ENCODE results near the gene FGR. TPM values are rescaled to one million over a fixed set of nuclear protein-coding genes. Genes with fewer than 3 reads are reported as not detected.

FGR gene
- total RNA-seq, 1 donor from 2014 or later, result 0.19 TPM

DNA sequence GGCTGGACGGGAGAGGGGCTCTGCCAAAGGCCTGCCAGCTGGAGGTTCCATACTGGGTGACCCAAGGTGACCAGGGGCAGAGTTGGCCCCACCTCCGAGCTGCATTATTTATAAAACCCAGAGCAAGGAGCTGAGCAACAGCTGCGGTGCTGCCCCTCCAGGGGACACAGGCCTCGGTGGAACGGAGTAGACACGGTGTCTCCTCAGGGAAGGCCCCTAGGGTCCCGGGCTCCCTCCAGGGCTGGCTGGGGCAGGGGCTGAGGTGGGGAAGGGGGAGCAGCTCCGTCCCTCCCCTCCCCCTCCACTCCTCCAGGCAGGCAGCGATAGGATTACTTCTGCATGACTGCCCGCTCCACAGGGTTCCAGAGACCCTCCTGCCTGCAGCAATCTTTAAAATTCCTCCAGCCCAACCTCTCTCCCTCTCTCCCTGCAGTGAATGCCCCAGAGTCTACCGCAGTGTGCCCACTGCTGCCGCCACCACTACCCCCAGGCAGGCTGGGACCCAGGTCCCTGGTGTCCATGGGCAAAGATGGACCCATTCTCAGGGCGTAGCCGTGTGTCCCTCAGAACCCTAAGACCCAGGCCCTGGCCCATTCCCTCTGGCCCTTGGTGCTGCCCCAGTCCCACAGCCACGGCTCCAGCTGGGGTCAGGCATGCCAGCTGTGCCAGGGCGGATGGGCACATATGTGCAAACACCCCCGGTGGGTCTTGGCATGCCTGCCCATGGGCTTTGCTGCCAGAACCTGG lies 41.9 kb downstream of the FGR start:
- DNase-seq, result no peak
- H3K27me3 Mint-ChIP-seq, result no peaks in the 10 kb centered on the region
- H3K36me3 Mint-ChIP-seq (ENCODE audit: low read depth), result peaks cover 2% of the 10 kb centered on the region
- no peak overlapping the region for H3K4me3 Mint-ChIP-seq
- H3K4me1 Mint-ChIP-seq, result peaks cover 5% of the 10 kb centered on the region
- intact Hi-C loops (cut with micrococcal nuclease), result no loop called here
- H3K9me3 Mint-ChIP-seq, result no peaks in the 10 kb centered on the region
- no peak overlapping the region for H3K27ac Mint-ChIP-seq

DNA sequence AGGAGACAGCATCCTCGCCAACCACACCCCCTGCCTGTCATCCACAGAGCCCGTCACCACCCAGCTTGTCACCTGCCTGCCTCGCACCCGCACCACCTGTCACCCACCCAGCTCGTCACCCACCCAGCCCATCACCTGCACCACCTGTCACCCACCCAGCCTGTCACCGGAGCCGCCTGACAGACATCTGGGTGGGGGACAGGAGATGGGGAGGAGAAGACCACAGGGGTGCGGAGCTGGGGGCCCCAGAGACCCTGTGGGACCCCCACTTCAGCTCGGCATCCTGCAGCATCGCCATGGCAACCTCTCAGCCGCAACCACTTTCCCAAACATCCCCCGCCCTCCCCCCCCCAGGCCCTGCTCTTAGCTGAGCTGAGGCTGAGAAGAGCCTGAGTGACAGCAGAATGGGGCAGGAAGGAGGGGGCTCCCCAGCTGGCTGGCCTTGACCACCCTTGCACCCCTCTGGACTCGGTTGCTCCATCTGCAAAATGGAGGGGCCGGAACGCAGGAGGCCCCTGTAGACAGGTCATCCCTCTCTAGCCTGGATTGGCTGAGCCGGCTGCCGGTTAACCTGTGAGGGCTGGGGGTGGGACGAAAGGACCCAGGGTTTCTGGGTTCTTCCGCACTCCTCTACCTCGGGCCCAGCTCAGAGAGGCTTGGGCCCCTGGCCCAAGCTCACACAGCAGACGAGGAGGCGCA lies 42.6 kb downstream of the FGR start:
- Mint-ChIP-seq H3K4me3 (no peak overlapping the region), H3K4me1 (peaks cover 5% of the 10 kb centered on the region), H3K27ac (no peak overlapping the region), H3K36me3 (ENCODE audit: low read depth) (no peaks in the 10 kb centered on the region), H3K27me3 (no peaks in the 10 kb centered on the region), H3K9me3 (no peaks in the 10 kb centered on the region)
- intact Hi-C loops (cut with micrococcal nuclease), result no loop called here
- no peak for DNase-seq

DNA sequence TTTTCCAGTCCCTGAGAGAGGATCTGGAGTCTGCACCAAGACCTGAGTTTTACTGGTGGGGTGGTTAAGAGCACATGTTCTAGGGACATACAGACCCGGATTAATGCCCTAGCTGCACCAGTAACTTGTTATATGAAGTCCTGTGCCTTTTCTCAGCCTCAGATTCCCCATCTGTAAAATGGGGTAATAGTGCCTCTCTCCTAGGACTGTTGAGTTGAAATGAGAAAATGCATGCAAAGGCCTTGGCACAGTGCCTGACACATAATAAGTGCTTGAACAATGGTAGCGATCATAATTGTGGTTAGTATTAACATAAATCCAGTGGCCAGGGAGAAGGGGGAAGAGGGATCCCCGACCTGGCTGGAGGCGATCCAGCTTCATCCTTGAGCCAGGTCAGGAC lies 43.4 kb downstream of the FGR start:
- intact Hi-C loops (cut with micrococcal nuclease), result no loop called here
- Mint-ChIP-seq H3K4me3 (no peak overlapping the region), H3K4me1 (peaks cover 5% of the 10 kb centered on the region), H3K36me3 (ENCODE audit: low read depth) (no peaks in the 10 kb centered on the region), H3K27ac (no peak overlapping the region), H3K27me3 (no peaks in the 10 kb centered on the region), H3K9me3 (no peaks in the 10 kb centered on the region)
- DNase-seq, result no peak

DNA sequence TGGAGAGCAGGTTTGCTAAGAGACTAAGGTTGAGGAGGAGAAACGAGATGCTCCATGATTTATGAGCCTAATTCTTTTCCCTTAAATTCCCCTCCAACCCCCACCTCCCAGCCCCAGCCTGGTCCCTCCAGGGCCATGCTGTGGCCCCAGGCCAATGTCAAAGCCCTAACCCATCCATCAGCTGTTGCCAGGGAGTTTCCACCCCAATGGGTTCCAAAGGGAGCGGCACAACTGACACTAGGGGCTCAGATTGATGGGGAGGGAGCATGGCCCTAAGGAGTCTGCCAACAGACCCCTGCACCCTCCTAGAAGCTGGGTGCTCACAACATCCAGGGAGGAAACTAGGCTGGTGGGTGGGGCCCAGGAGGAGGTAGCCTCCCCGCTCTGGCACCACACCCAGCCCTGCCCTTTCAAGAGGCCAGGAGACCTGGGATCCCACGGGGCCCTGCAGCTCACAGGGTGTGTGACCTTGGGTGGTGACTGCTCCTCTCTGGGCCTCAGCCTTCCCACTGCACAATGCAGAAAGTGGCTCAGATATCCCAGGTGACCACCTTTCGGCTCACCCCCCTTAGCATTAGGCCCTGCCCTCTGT lies 44.0 kb downstream of the FGR start:
- Mint-ChIP-seq H3K36me3 (ENCODE audit: low read depth) (no peaks in the 10 kb centered on the region), H3K27me3 (no peaks in the 10 kb centered on the region), H3K9me3 (no peaks in the 10 kb centered on the region), H3K27ac (no peak overlapping the region), H3K4me1 (peaks cover 5% of the 10 kb centered on the region), H3K4me3 (no peak overlapping the region)
- intact Hi-C loops (cut with micrococcal nuclease), result no loop called here
- DNase-seq, result no peak

DNA sequence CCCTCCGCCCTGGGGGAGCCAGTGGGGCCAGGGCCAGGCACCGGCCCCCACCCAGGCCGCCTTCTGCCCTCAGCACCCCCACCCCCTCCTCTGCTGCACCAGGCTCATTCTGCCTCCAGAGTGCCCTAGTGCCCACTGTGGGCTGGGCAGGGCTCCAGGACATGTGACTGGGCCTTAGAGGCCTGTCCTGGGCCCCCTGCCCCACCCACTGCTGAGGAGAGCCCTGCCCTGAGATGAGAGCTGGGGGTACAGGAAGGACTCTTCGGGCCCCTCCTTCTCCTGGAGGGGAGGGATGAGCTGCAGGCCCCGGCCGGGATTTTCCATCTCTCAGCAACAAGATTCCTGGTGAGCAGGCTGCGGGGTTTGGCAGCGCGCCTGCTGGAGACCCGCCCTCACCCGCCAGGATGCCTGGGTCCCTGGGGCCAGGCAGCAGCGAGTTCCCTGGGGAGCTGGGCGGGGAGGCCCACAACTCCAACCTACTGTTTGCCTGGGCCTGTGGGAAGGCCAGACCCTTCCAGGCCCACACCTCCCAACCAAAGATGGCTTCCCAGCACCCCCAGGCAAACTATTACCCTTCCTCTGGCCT lies 45.1 kb downstream of the FGR start:
- no peak overlapping the region for H3K27ac Mint-ChIP-seq
- H3K27me3 Mint-ChIP-seq, result no peaks in the 10 kb centered on the region
- H3K4me3 Mint-ChIP-seq, result no peak overlapping the region
- H3K9me3 Mint-ChIP-seq, result no peaks in the 10 kb centered on the region
- no peaks in the 10 kb centered on the region for H3K36me3 Mint-ChIP-seq (ENCODE audit: low read depth)
- DNase-seq, result no peak
- peaks cover 5% of the 10 kb centered on the region for H3K4me1 Mint-ChIP-seq
- intact Hi-C loops (cut with micrococcal nuclease), result no loop called here

DNA sequence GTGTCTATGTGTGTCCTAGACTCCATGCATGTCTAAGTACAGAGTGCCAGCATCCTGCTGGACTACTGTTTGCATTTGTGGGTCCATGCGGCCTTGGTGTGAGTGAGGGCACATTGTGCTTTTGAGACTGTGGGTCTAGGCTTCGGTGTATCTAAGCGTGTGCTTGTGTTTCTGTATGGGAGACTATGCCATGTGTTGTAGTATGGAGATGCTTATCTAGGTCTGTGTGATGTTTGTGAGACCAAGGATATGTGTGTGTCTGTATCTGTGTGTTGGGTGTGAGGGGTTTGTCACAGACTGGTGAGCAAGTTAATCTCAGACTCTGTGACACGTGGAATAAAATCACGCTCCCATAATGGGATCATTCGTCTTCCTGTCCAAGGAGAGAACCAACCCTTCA lies 45.5 kb downstream of the FGR start:
- no peak for DNase-seq
- Mint-ChIP-seq H3K9me3 (no peaks in the 10 kb centered on the region), H3K36me3 (ENCODE audit: low read depth) (no peaks in the 10 kb centered on the region), H3K27ac (no peak overlapping the region), H3K4me3 (no peak overlapping the region), H3K27me3 (no peaks in the 10 kb centered on the region), H3K4me1 (peaks cover 5% of the 10 kb centered on the region)
- intact Hi-C loops (cut with micrococcal nuclease), result no loop called here

DNA sequence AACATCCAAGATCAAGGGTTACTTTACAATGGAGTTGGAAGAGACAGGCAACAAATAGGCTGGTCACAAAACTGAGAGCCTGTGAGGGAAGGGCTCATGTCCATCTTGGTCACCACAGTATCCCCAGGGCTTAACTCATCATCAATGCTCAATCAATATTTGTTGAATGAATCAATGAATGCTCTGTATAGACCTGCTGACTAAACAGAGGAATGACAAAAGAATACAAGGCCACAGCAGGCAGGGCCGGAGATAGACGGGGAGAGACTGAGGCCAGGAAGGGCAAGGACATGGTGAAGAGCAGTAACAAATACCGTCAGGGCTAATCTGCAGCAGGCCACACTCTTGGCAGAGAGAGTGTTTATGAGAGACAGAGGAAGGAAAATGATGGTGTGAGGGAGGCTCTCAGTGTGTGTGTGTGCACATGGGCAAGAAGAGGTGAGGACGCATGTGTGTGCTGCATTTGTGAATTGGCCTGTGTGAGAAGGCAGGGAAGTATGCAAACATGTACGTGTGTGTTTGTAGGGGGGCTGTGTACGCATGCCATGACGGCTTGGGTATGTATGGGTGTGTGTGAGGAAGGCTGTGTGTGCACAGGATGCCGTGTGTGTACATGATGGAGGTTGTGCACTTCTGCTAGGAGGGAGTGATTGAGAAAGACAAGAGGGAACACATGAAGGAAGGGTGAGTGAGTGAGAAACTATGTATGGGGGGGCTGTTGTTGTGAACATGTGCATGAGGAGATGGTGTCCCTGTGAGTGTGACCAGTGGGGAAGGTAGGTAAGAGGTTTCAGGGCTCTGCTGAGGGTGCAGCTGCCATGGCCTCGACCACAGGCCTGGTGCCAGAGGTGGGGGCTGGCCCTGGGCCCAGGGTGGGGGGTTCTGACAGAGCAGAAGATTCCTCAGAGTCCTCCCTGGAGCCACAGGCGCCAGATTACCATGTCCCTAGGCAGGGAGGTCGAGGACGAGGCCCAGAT lies 46.4 kb downstream of the FGR start:
- H3K4me3 Mint-ChIP-seq, result no peak overlapping the region
- H3K36me3 Mint-ChIP-seq (ENCODE audit: low read depth), result peaks cover under 1% of the 10 kb centered on the region
- H3K27me3 Mint-ChIP-seq, result no peaks in the 10 kb centered on the region
- intact Hi-C loops (cut with micrococcal nuclease), result no loop called here
- DNase-seq, result no peak
- H3K4me1 Mint-ChIP-seq, result peaks cover 5% of the 10 kb centered on the region
- no peaks in the 10 kb centered on the region for H3K9me3 Mint-ChIP-seq
- no peak overlapping the region for H3K27ac Mint-ChIP-seq

DNA sequence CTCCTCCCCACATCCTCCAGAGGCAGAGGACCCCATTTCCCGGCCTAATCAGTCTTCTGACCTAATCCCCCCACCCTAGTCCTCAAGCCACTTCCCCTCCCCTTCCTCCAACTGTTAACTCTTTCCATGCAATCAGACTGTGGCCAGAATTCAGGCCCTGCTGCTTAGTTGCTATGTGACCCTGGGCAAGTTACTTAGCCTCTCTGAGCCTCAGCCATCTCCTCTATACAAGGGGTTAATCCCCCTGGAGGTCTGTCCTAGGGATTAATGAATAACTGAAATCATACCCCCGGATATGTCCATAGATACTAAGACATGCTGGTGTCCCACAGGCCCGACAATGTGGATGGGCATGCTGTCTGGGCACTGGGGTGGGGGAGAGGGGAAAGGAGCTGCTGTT lies 49.3 kb downstream of the FGR start:
- no peak for DNase-seq
- H3K4me3 Mint-ChIP-seq, result no peak overlapping the region
- H3K4me1 Mint-ChIP-seq, result peaks cover 6% of the 10 kb centered on the region
- peaks cover 13% of the 10 kb centered on the region for H3K36me3 Mint-ChIP-seq (ENCODE audit: low read depth)
- no peak overlapping the region for H3K27ac Mint-ChIP-seq
- intact Hi-C loops (cut with micrococcal nuclease), result no loop called here
- H3K27me3 Mint-ChIP-seq, result no peaks in the 10 kb centered on the region
- H3K9me3 Mint-ChIP-seq, result no peaks in the 10 kb centered on the region

DNA sequence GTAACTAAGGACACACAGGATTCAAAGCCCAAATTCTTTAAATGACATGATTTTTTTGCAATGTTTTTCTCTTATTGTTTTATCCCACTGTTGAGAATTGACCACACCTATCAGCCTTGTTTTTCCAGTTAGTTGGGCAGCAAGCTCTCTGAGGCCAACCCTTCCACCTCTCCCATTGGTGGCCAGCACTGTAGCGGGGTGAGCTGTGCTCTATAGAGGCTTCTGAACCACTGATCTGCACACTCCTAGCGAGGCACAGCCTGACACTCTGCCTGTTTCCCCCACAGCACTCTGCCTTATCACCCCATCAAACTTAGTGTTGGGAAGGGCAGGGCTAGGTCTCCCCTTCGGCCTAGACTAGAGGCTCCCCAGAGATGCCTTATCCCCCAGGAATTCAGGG lies 50.5 kb downstream of the FGR start:
- Mint-ChIP-seq H3K4me1 (peaks cover 6% of the 10 kb centered on the region), H3K27ac (no peak overlapping the region), H3K9me3 (no peaks in the 10 kb centered on the region), H3K27me3 (no peaks in the 10 kb centered on the region), H3K36me3 (ENCODE audit: low read depth) (peaks cover 13% of the 10 kb centered on the region), H3K4me3 (no peak overlapping the region)
- DNase-seq, result no peak
- intact Hi-C loops (cut with micrococcal nuclease), result no loop called here

DNA sequence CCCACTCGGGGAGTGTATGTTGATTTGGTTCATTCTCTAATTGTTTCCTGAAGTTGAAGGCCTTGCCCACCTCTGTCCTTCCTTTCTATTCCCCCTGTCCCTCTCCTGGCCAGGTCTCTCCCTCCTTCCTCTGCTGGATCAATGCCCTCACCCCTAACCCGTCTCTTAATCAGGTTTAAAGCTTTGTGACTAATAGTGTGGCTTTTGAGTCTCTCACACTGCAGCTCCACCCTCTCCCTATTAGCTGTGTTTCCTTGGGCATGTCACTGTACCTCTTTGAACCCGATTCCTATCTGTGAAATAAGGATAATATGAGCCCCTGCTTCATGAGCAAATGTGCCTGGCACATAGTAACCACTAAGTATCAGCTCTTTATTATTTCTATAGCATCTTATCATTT lies 51.5 kb downstream of the FGR start:
- Mint-ChIP-seq H3K9me3 (no peaks in the 10 kb centered on the region), H3K27ac (no peak overlapping the region), H3K4me3 (no peak overlapping the region), H3K36me3 (ENCODE audit: low read depth) (peaks cover 13% of the 10 kb centered on the region), H3K27me3 (no peaks in the 10 kb centered on the region), H3K4me1 (peaks cover 11% of the 10 kb centered on the region)
- no peak for DNase-seq
- intact Hi-C loops (cut with micrococcal nuclease), result no loop called here

DNA sequence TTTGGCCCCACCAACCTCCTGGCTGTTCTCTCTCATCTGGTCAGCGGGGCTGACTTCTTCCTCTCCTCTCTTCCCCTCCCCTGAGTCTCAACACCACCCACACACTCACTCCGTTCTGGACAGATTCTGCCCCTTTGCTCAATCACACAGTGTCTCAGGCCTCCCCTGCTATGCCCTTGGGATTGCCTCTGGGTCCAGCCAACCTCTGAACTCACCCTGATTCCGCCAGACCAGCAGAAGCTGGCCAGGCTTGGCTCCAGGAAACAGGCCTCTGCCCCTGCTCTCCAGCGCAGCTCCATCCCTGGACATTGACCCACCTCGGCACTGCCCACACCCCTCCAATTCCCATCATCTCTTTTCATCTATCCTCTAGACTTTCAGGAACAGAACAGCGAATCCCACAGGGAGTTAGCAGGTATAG lies 53.2 kb downstream of the FGR start:
- intact Hi-C loops (cut with micrococcal nuclease), result no loop called here
- H3K4me1 Mint-ChIP-seq, result peaks cover 11% of the 10 kb centered on the region
- H3K9me3 Mint-ChIP-seq, result no peaks in the 10 kb centered on the region
- H3K27ac Mint-ChIP-seq, result no peak overlapping the region
- peaks cover 13% of the 10 kb centered on the region for H3K36me3 Mint-ChIP-seq (ENCODE audit: low read depth)
- no peak overlapping the region for H3K4me3 Mint-ChIP-seq
- DNase-seq, result no peak
- H3K27me3 Mint-ChIP-seq, result peaks cover 4% of the 10 kb centered on the region

DNA sequence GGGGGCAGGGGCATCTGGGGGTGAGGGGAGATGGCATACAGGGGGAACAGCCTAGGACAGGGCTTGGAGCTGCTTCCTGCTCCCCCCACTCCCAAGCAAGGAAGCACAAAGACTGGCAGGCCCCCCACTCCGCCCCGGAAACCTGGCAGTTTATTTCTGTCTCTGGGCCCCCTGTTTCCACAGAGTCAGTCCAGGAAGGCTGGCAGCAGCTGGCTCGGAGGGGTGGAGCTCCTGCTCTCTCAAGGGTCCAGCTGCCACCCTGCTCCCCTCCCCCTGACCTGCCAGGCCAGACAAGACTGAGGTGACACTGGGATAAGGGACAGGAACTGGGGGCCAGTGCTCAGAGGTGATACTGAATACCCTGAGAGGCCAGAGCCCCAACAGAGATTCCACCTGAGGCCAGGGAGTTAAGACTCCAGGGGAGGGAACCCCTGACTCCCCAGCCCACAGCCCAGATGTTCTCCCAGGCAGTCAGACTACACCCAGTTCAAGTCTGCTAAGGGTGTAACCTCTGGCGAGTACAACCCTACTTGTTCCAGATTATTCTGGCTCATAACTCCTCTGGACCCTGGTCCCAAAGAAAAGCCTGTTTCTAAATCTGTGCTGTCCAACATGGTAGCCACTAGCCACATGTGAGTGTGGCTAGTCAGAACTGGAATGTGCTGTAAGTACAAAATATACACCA lies 57.3 kb downstream of the FGR start:
- no peak overlapping the region for H3K27ac Mint-ChIP-seq
- DNase-seq, result no peak
- H3K4me3 Mint-ChIP-seq, result no peak overlapping the region
- peaks cover 15% of the 10 kb centered on the region for H3K36me3 Mint-ChIP-seq (ENCODE audit: low read depth)
- peaks cover 12% of the 10 kb centered on the region for H3K4me1 Mint-ChIP-seq
- intact Hi-C loops (cut with micrococcal nuclease), result no loop called here
- peaks cover 13% of the 10 kb centered on the region for H3K27me3 Mint-ChIP-seq
- H3K9me3 Mint-ChIP-seq, result no peaks in the 10 kb centered on the region

DNA sequence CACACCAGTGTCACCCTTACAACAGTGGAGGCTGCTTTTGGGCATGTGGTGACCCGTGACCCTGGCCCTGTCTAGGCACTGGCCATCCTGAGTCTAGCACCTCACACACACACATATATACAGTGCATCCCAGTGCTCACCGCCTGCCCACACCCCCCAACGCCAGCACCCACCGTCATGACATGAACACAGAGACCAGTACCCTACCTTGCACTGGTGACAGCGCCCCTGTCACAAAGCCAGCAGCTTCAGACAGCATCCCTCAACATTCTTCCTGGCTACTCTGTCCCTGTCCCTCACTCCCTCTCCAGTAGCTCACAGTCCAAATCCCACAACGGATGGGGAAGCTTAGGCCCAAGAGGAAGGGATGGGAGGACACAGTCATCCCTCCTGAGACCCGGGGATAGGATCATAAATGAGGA lies 58.2 kb downstream of the FGR start:
- DNase-seq, result no peak
- intact Hi-C loops (cut with micrococcal nuclease), result no loop called here
- no peak overlapping the region for H3K27ac Mint-ChIP-seq
- H3K36me3 Mint-ChIP-seq (ENCODE audit: low read depth), result peaks cover 12% of the 10 kb centered on the region
- H3K4me1 Mint-ChIP-seq, result peaks cover 9% of the 10 kb centered on the region
- peaks cover 13% of the 10 kb centered on the region for H3K27me3 Mint-ChIP-seq
- H3K4me3 Mint-ChIP-seq, result no peak overlapping the region
- H3K9me3 Mint-ChIP-seq, result no peaks in the 10 kb centered on the region

Measured in activated CD4-positive, alpha-beta T cell treated with anti-CD3 and anti-CD28 coated beads, Interleukin-2, amount 10 ng/mL, durations not matched to agents 24 days and 14 days (primary cell).